Caco-2 (cell line): ENCODE results near the gene ATP12A. TPM values are rescaled to one million over a fixed set of nuclear protein-coding genes. Genes with fewer than 3 reads are reported as not detected.
A peak's percentile ranks its signal among the peaks of the same experiment; 100 is the strongest.

Experiments used
- BruUV-seq: library from RNA; stranded (reverse); fragments of 400-500 nt; replicated peaks from 2 replicates; lab custom pipeline; 2021; lab: Mats Ljungman, UMichigan
- CTCF ChIA-PET: fragments of 300-600 bp; sonication (Branson Sonifier 250); formaldehyde crosslinking; loops from one replicate; lab custom pipeline; 2022; ENCODE audit warnings: antibody characterized with exemption; lab: Charles Lee
- POLR2A ChIA-PET: fragments of 300-600 bp; sonication (Branson Sonifier 250); formaldehyde crosslinking; loops from one replicate; lab custom pipeline; 2022; ENCODE audit warnings: antibody characterized with exemption; lab: Charles Lee
- DNase-seq, 2 experiments: peaks; one replicate each; pipeline versions ENCODE4 v3.0.0 to v3.0.0-alpha.2; 2020 to 2022
- H3K27me3 ChIP-seq: replicated peaks from 2 replicates; pipeline ENCODE4 v1.6.0; 2011; ENCODE audit warnings: low read length; ENCODE audit not compliant: control insufficient read depth, insufficient read depth
- H3K36me3 ChIP-seq: 2 replicates; pipeline ENCODE4 v1.5.1; 2011; ENCODE audit warnings: low read length; ENCODE audit not compliant: control insufficient read depth, insufficient read depth
- H3K4me1 ChIP-seq: fragments of 250-450 bp; sonication (Bioruptor Pico); 2 replicates; pipeline ENCODE4 v1.5.1; 2020; ENCODE audit warnings: mild to moderate bottlenecking
- H3K4me3 ChIP-seq: 2 replicates; pipeline ENCODE4 v1.5.1; 2011; ENCODE audit warnings: low read depth, mild to moderate bottlenecking, control low read depth, low read length
- H3K9me3 ChIP-seq: fragments of 250-450 bp; sonication (Bioruptor Pico); 2 replicates; pipeline ENCODE4 v1.5.1; 2020; ENCODE audit warnings: mild to moderate bottlenecking, moderate library complexity
- H3K27ac Mint-ChIP-seq: one replicate; pipeline ENCODE4 v1.8.0; 2022; ENCODE audit warnings: mixed read lengths; ENCODE audit not compliant: unreplicated experiment
- H3K27me3 Mint-ChIP-seq: one replicate; pipeline ENCODE4 v1.8.0; 2022; ENCODE audit warnings: mixed read lengths; ENCODE audit not compliant: insufficient read depth, unreplicated experiment
- H3K36me3 Mint-ChIP-seq: one replicate; pipeline ENCODE4 v1.8.0; 2022; ENCODE audit warnings: mild to moderate bottlenecking, mixed read lengths; ENCODE audit not compliant: insufficient read depth, unreplicated experiment
- H3K4me1 Mint-ChIP-seq: one replicate; pipeline ENCODE4 v1.8.0; 2022; ENCODE audit warnings: low read depth, mixed read lengths; ENCODE audit not compliant: unreplicated experiment
- H3K4me3 Mint-ChIP-seq: one replicate; pipeline ENCODE4 v1.8.0; 2022; ENCODE audit warnings: mild to moderate bottlenecking, moderate library complexity, mixed read lengths; ENCODE audit not compliant: unreplicated experiment
- H3K9me3 Mint-ChIP-seq: one replicate; pipeline ENCODE4 v1.8.0; 2022; ENCODE audit warnings: mixed read lengths; ENCODE audit not compliant: unreplicated experiment
- CTCF ChIP-seq, 2 experiments: fragments of 200-600 bp in 1 of 2; IDR thresholded peaks; 1 replicate in 1 of 2; 2 replicates in 1 of 2; pipeline versions ENCODE4 v1.5.1 to v1.8.0; 2011 to 2022; ENCODE audit warnings: antibody characterized with exemption in 1 of 2, control low read depth in 1 of 2, inconsistent platforms in 1 of 2, low read depth in 1 of 2, low read length in 1 of 2, mild to moderate bottlenecking in 1 of 2, moderate library complexity in 1 of 2; ENCODE audit not compliant: insufficient read depth in 1 of 2, severe bottlenecking in 1 of 2, unreplicated experiment in 1 of 2
- intact Hi-C: fragments of 100-400 bp; cut with micrococcal nuclease; formaldehyde crosslinking; loops from one replicate; pipeline ENCODE4 v1.10.0; 2022; ENCODE audit not compliant: unreplicated experiment
- total RNA-seq: library from RNA; stranded (reverse); gene quantifications from 2 replicates; pipeline ENCODE4 v1.2.3, GENCODE V29; 2022

The ATP12A gene
- total RNA-seq, 1 experiment from 2014 or later, result not detected

DNA sequence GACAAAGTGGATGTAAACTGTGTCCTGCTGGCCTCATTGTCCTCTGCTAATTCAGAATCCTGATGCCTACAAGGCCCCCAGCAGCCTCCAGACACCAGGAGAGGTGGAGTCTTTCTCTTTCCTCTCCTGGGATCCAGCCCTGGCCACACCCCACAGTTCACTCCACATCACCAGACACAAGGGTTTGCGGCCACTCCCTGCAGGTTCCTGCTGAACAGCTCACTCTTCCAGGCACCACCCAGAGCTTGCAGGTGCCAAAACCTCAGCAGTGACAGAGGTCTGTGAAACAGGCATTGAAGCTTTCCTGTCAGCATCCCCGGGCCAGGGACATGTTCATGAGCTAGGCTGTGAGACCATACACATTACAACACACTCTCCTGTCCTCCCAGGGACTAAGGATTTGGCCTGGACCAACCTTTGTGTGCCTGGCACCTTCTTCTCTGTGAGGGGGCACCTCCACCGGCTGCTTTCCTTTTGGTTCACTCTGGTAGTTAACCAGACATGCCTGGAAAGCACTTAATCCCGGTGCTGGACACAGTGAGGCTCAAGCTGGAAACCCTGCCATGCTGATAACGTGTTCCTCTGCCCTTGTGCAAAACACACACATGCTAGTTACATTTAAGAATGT lies 11.1 kb upstream of the ATP12A start:
- DNase-seq, result no peak
- no peaks in the 10 kb centered on the region for H3K9me3 Mint-ChIP-seq

DNA sequence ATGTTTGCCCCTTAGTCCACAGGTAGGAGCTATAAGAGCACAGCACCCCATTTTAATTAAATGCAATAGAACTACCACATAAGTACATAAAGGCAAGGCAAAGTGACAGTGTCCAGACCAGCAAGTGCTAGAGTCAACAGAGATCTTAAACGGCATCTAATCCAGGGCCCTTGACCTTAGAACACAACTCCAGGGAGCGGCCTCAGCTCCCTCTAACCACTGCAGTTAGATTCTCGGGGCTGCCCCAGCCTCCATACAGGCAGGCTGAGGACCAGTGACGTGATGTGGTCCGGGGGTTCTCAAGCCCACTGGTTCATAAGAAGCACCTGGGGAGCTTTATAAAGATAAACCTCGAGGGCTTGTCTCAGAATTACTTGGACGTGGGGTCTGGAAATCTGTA lies 10.0 kb upstream of the ATP12A start:
- H3K36me3 ChIP-seq, result no peaks in the 10 kb centered on the region
- H3K9me3 ChIP-seq, result no peaks in the 10 kb centered on the region
- no peaks in the 10 kb centered on the region for H3K27me3 ChIP-seq
- ChIA-PET CTCF (interaction anchor here (1.2 kb wide), 1 partner anchor 8 kb away, joined by 4 read pairs; no protein-coding TSS in a partner anchor), POLR2A (no interaction called here)
- no TSS peak for BruUV-seq
- H3K36me3 Mint-ChIP-seq, result no peaks in the 10 kb centered on the region
- H3K4me3 Mint-ChIP-seq, result no peak overlapping the region
- no peak for DNase-seq
- TF ChIP-seq CTCF (IDR thresholded peaks at IDR 0.05; ENCODE audit: insufficient read depth in 1 of 2, low read depth in 1 of 2, low read length in 1 of 2, severe bottlenecking in 1 of 2, unreplicated experiment in 1 of 2), result no peak
- peaks cover 17% of the 10 kb centered on the region for H3K4me1 ChIP-seq
- peaks cover 17% of the 10 kb centered on the region for H3K4me1 Mint-ChIP-seq
- peaks cover 2% of the 10 kb centered on the region for H3K27me3 Mint-ChIP-seq
- no peaks in the 10 kb centered on the region for H3K9me3 Mint-ChIP-seq
- no peak overlapping the region for H3K27ac Mint-ChIP-seq
- intact Hi-C loops, result loop anchor here (5.0 kb wide), 1 partner anchor 43 kb away; no protein-coding TSS in a partner anchor
- no peak overlapping the region for H3K4me3 ChIP-seq

More for the DNA sequence above, 11.1 kb upstream of the ATP12A start:
- H3K4me3 ChIP-seq, result no peak overlapping the region
- no peaks in the 10 kb centered on the region for H3K27me3 ChIP-seq
- BruUV-seq, result no TSS peak
- peaks cover 2% of the 10 kb centered on the region for H3K27me3 Mint-ChIP-seq
- no peak overlapping the region for H3K27ac Mint-ChIP-seq
- intact Hi-C loops, result no loop called here
- no peaks in the 10 kb centered on the region for H3K36me3 ChIP-seq
- peaks cover 17% of the 10 kb centered on the region for H3K4me1 ChIP-seq
- no peak overlapping the region for H3K4me3 Mint-ChIP-seq
- ChIA-PET CTCF (interaction anchor here (1.2 kb wide), 1 partner anchor 9 kb away, joined by 4 read pairs; no protein-coding TSS in a partner anchor), POLR2A (no interaction called here)
- H3K36me3 Mint-ChIP-seq, result no peaks in the 10 kb centered on the region
- no peak for TF ChIP-seq CTCF (IDR thresholded peaks at IDR 0.05; ENCODE audit: insufficient read depth in 1 of 2, low read depth in 1 of 2, low read length in 1 of 2, severe bottlenecking in 1 of 2, unreplicated experiment in 1 of 2)
- no peaks in the 10 kb centered on the region for H3K9me3 ChIP-seq
- peaks cover 17% of the 10 kb centered on the region for H3K4me1 Mint-ChIP-seq

DNA sequence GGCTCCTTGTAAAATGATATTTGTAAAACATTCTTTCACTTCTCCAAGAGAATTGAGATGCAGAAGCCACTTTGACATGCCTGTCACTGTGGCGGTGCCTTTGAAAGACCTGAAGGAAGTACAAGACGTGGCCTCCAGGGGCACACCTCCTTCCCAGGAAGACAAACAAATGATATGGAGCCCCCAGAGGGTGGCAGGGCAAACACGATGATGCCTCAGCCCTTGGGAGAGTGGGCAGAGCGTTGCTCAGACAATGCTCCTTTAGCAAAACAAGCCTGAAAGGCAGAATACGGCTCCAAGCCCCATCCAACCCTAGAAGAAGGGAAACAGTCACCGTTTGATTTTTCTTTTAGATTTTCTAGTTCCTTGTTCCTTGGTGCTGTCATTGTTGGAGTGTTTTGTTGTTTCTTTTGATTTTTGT lies 9.2 kb upstream of the ATP12A start:
- intact Hi-C loops, result loop anchor here (1.0 to 5.0 kb wide), 2 partner anchors 44 to 91 kb away; no protein-coding TSS in a partner anchor
- no peak overlapping the region for H3K4me3 ChIP-seq
- peaks cover 17% of the 10 kb centered on the region for H3K4me1 ChIP-seq
- H3K36me3 Mint-ChIP-seq, result no peaks in the 10 kb centered on the region
- ChIA-PET CTCF (no interaction called here), POLR2A (no interaction called here)
- no peaks in the 10 kb centered on the region for H3K27me3 Mint-ChIP-seq
- peak overlapping the region; percentile 63 for H3K27ac Mint-ChIP-seq
- no peaks in the 10 kb centered on the region for H3K27me3 ChIP-seq
- BruUV-seq, result no TSS peak
- H3K4me1 Mint-ChIP-seq, result peaks cover 17% of the 10 kb centered on the region
- H3K9me3 Mint-ChIP-seq, result no peaks in the 10 kb centered on the region
- no peaks in the 10 kb centered on the region for H3K36me3 ChIP-seq
- TF ChIP-seq CTCF (IDR thresholded peaks at IDR 0.05; ENCODE audit: insufficient read depth in 1 of 2, low read depth in 1 of 2, low read length in 1 of 2, severe bottlenecking in 1 of 2, unreplicated experiment in 1 of 2), result peak; percentile 48 to 58
- peak overlapping the region; percentile 53 for H3K4me3 Mint-ChIP-seq
- DNase-seq, result peak; percentile 63 to 66
- no peaks in the 10 kb centered on the region for H3K9me3 ChIP-seq
